ENCODE measurements around the gene TMPRSS5.
A peak's percentile ranks its signal among the peaks of the same experiment; 100 is the strongest.
"Not testable (repeated sequence)": the region's sequence is repeated elsewhere in the genome, so short reads cannot be mapped to it uniquely, and the experiment has no call there.

TMPRSS5 gene

GRCh38 chr11:113697111-113697510, 9.0 kb downstream of the TMPRSS5 start:
- DNase-seq = no peak

GRCh38 chr11:113695207-113695606, 10.9 kb downstream of the TMPRSS5 start:
- DNase-seq = no peak

- DNase-seq = no peak
Observed at GRCh38 chr11:113694390-113694789, 11.7 kb downstream of the TMPRSS5 start.

- DNase-seq = no peak
Observed at GRCh38 chr11:113693030-113693429, 13.1 kb downstream of the TMPRSS5 start.

- DNase-seq = peak; percentile 36
Observed at GRCh38 chr11:113690619-113691569, 15.2 kb downstream of the TMPRSS5 start.

GRCh38 chr11:113689768-113690618, 16.1 kb downstream of the TMPRSS5 start:
- no peak for DNase-seq

GRCh38 chr11:113685654-113686359, 20.3 kb downstream of the TMPRSS5 start:
- DNase-seq = no peak

- no peak for DNase-seq
Observed at GRCh38 chr11:113684496-113684895, 21.6 kb downstream of the TMPRSS5 start.

- no peak for DNase-seq
Observed at GRCh38 chr11:113683481-113684046, 22.5 kb downstream of the TMPRSS5 start.

GRCh38 chr11:113681711-113682413, 24.2 kb downstream of the TMPRSS5 start:
- no peak for DNase-seq

- DNase-seq = no peak
Observed at GRCh38 chr11:113681282-113681681, 24.8 kb downstream of the TMPRSS5 start.

GRCh38 chr11:113677685-113678084, 28.4 kb downstream of the TMPRSS5 start:
- DNase-seq = no peak

GRCh38 chr11:113675565-113675964, 30.5 kb downstream of the TMPRSS5 start:
- no peak for DNase-seq

- DNase-seq = no peak
Observed at GRCh38 chr11:113675003-113675561, 31.0 kb downstream of the TMPRSS5 start.

GRCh38 chr11:113674397-113674685, 31.8 kb downstream of the TMPRSS5 start:
- no peak for DNase-seq

- DNase-seq = no peak
Observed at GRCh38 chr11:113673550-113674396, 32.3 kb downstream of the TMPRSS5 start.

GRCh38 chr11:113671914-113672313, 34.2 kb downstream of the TMPRSS5 start:
- not testable (repeated sequence) for DNase-seq

GRCh38 chr11:113670831-113671215, 35.3 kb downstream of the TMPRSS5 start:
- DNase-seq = no peak

GRCh38 chr11:113670149-113670830, 35.8 kb downstream of the TMPRSS5 start:
- no peak for DNase-seq

- DNase-seq = no peak
Observed at GRCh38 chr11:113668255-113668654, 37.9 kb downstream of the TMPRSS5 start.
